Stimulated activated CD8-positive, alpha-beta memory T cell treated with anti-CD3 and anti-CD28 coated beads, Interleukin-15, amount 100 ng/mL, for 4 hours (primary cell): ENCODE measurements around the gene DYRK3.
"Not testable (repeated sequence)": the region's sequence is repeated elsewhere in the genome, so short reads cannot be mapped to it uniquely, and the experiment has no call there.

Source experiments
- DNase-seq, 2 donors: peaks; one replicate each; pipeline ENCODE4 v3.0.0-alpha.2; 2020; ENCODE audit warnings: low read depth in 2 of 2

The DYRK3 gene

GRCh38 chr1:206635080-206635977 is at the start of gene DYRK3:
Gene DYRK3, plus strand, starts transcription at chr1:206635536. Its CDS starts 168 bp downstream, at chr1:206635704.
- peak; percentile 81 to 82 for DNase-seq

GRCh38 chr1:206586501-206587445 is 48.6 kb upstream of the DYRK3 start:
- no peak for DNase-seq

- no peak for DNase-seq
These were observed 47.4 kb upstream of the DYRK3 start for GRCh38 chr1:206587904-206588303.

- DNase-seq, result no peak
These were observed 46.8 kb upstream of the DYRK3 start for GRCh38 chr1:206588492-206588891.

- DNase-seq, result no peak
These were observed 46.1 kb upstream of the DYRK3 start for GRCh38 chr1:206589206-206589605.

GRCh38 chr1:206590025-206590758 is 45.1 kb upstream of the DYRK3 start:
- peak in 1 of 2 donors; percentile 66 for DNase-seq

- DNase-seq, result no peak
These were observed 44.1 kb upstream of the DYRK3 start for GRCh38 chr1:206591226-206591625.

GRCh38 chr1:206591696-206592095 is 43.6 kb upstream of the DYRK3 start:
- DNase-seq, result no peak

GRCh38 chr1:206593351-206593925 is 41.9 kb upstream of the DYRK3 start:
- DNase-seq, result no peak

GRCh38 chr1:206595581-206596318 is 39.6 kb upstream of the DYRK3 start:
- no peak for DNase-seq

- no peak for DNase-seq
These were observed 39.0 kb upstream of the DYRK3 start for GRCh38 chr1:206596319-206596666.

GRCh38 chr1:206600527-206600926 is 34.8 kb upstream of the DYRK3 start:
- no peak for DNase-seq

GRCh38 chr1:206604861-206605260 is 30.5 kb upstream of the DYRK3 start:
- no peak for DNase-seq

- DNase-seq, result no peak
These were observed 28.5 kb upstream of the DYRK3 start for GRCh38 chr1:206606867-206607266.

GRCh38 chr1:206608108-206608698 is 27.1 kb upstream of the DYRK3 start:
- DNase-seq, result peak in 1 of 2 donors; percentile 28

GRCh38 chr1:206609229-206609991 is 25.9 kb upstream of the DYRK3 start:
- DNase-seq, result no peak

- DNase-seq, result peak; percentile 84 to 87
These were observed 23.0 kb upstream of the DYRK3 start, which contains the start of gene EIF2D for GRCh38 chr1:206612129-206612876. Gene EIF2D, minus strand, starts transcription at chr1:206612465. Its CDS starts 123 bp downstream, at chr1:206612342.

GRCh38 chr1:206626396-206626795 is 8.9 kb upstream of the DYRK3 start:
- not testable (repeated sequence) for DNase-seq

GRCh38 chr1:206628916-206629315 is 6.4 kb upstream of the DYRK3 start:
- no peak for DNase-seq
